Osteocyte (in vitro differentiated cells): ENCODE results near the gene RIT2. TPM values are rescaled to one million over a fixed set of nuclear protein-coding genes. Genes with fewer than 3 reads are reported as not detected.

Experiments used
- DNase-seq: peaks from one replicate; pipeline ENCODE4 v3.0.0; 2021; ENCODE audit warnings: mixed read lengths; ENCODE audit not compliant: unreplicated experiment; ENCODE audit errors: extremely low spot score
- H3K27ac Mint-ChIP-seq: one replicate; pipeline ENCODE4 v1.8.0; 2021; ENCODE audit warnings: mild to moderate bottlenecking, mixed read lengths; ENCODE audit not compliant: unreplicated experiment
- H3K27me3 Mint-ChIP-seq: one replicate; pipeline ENCODE4 v1.8.0; 2021; ENCODE audit warnings: mixed read lengths; ENCODE audit not compliant: unreplicated experiment
- H3K36me3 Mint-ChIP-seq: one replicate; pipeline ENCODE4 v1.8.0; 2021; ENCODE audit warnings: mixed read lengths; ENCODE audit not compliant: unreplicated experiment
- H3K4me1 Mint-ChIP-seq: one replicate; pipeline ENCODE4 v1.8.0; 2021; ENCODE audit warnings: mixed read lengths; ENCODE audit not compliant: unreplicated experiment
- H3K4me3 Mint-ChIP-seq: one replicate; pipeline ENCODE4 v1.8.0; 2021; ENCODE audit warnings: mild to moderate bottlenecking, moderate library complexity, mixed read lengths; ENCODE audit not compliant: unreplicated experiment
- H3K9me3 Mint-ChIP-seq: one replicate; pipeline ENCODE4 v1.8.0; 2021; ENCODE audit warnings: mixed read lengths; ENCODE audit not compliant: unreplicated experiment
- total RNA-seq: library from RNA; stranded (reverse); gene quantifications from 2 replicates; pipeline ENCODE4 v1.2.1, GENCODE V29; 2021
- TF ChIP-seq, protein P1 (sequence below): fragments of 200-600 bp; sonication (generic); IDR thresholded peaks from 2 replicates; pipeline ENCODE4 v1.5.0; 2021; ENCODE audit warnings: antibody characterized with exemption, mild to moderate bottlenecking, moderate library complexity

The RIT2 gene
- total RNA-seq, 1 donor from 2014 or later = not detected

DNA sequence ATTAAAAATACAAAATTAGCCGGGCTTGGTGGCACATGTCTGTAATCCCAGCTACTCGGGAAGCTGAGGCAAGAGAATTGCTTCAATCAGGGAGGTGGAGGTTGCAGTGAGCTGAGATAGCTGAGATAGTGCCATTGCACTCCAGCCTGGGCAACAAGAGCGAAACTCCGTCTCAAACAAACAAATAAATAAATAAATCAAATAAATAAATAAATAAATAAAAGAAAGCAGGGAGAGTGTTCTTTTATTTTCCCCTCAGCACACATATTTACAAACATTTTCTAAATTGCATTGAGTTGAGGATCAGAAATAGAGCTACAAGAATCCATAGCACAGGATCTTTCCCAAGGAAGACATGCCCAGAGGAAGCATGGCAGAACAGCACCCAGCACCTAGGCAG lies 71.9 kb downstream of the RIT2 start:
- no peak for DNase-seq
- H3K4me3 Mint-ChIP-seq = no peak overlapping the region
- TF ChIP-seq, protein P1, sequence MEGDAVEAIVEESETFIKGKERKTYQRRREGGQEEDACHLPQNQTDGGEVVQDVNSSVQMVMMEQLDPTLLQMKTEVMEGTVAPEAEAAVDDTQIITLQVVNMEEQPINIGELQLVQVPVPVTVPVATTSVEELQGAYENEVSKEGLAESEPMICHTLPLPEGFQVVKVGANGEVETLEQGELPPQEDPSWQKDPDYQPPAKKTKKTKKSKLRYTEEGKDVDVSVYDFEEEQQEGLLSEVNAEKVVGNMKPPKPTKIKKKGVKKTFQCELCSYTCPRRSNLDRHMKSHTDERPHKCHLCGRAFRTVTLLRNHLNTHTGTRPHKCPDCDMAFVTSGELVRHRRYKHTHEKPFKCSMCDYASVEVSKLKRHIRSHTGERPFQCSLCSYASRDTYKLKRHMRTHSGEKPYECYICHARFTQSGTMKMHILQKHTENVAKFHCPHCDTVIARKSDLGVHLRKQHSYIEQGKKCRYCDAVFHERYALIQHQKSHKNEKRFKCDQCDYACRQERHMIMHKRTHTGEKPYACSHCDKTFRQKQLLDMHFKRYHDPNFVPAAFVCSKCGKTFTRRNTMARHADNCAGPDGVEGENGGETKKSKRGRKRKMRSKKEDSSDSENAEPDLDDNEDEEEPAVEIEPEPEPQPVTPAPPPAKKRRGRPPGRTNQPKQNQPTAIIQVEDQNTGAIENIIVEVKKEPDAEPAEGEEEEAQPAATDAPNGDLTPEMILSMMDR = no peak
- no peaks in the 10 kb centered on the region for H3K4me1 Mint-ChIP-seq
- H3K9me3 Mint-ChIP-seq = no peaks in the 10 kb centered on the region
- H3K27me3 Mint-ChIP-seq = peaks cover 14% of the 10 kb centered on the region
- H3K36me3 Mint-ChIP-seq = no peaks in the 10 kb centered on the region
- no peak overlapping the region for H3K27ac Mint-ChIP-seq

DNA sequence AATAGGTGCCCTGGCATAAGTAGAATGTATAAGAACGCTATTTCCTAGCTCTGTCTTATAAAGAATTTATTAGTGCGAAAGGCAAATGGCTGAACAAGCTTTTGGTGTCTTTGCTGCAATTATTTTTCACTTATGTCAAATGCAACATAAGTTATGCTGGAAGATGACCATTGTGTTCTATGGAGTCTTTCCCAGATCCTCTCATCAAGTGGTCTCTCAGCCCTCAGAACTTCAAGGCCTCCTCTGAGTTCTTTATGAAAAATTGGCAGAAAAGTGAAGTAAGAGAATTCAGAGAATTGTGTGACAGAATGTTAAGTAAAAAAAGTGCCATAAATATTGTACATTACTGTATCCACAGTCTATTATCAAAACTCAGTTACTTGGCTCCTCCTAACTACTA lies 75.2 kb downstream of the RIT2 start:
- DNase-seq = no peak
- TF ChIP-seq, protein P1 = no peak
- H3K4me3 Mint-ChIP-seq = no peak overlapping the region
- H3K27me3 Mint-ChIP-seq = peaks cover 10% of the 10 kb centered on the region
- H3K27ac Mint-ChIP-seq = no peak overlapping the region
- no peaks in the 10 kb centered on the region for H3K36me3 Mint-ChIP-seq
- H3K4me1 Mint-ChIP-seq = no peaks in the 10 kb centered on the region
- H3K9me3 Mint-ChIP-seq = no peaks in the 10 kb centered on the region

DNA sequence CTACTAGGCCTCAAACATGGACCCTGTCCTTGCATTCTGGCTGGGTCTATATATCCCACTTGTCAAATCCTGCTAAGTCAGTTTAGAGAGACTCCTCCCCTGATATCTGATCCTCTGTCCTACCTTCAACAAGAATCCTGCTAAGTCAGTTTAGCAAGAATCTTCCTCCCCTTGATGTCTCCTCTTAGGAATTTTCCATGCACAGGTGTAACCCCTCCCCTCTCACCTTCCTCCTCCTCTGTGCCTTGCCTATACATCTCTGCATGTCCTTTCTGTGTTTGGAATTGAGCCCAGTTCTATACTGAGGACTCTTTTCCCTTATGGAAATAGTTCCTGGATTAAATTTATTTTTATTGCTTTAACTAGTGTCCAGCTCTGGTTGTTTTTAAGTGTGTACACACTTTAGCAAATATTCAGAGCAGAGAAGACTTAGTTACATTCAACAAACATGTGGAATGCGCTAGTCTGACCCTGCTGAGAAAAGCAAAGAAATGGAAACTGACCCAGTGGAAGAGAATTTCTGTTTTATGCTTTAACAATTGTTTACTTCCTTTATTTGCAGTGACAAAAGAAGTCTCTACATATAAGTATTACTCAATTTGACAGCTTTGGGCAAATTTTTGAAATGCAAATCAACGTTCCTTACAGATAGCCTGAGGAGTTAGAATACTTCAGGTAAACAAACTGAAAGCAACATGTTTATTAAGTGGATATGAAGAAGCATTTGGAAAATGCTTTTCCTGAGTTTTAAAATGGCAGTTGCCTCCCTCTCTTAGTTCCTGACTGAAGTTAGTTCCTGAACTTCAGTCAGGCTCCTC lies 80.6 kb downstream of the RIT2 start:
- Mint-ChIP-seq H3K36me3 (no peaks in the 10 kb centered on the region), H3K9me3 (no peaks in the 10 kb centered on the region), H3K4me1 (no peaks in the 10 kb centered on the region), H3K27ac (no peak overlapping the region), H3K4me3 (no peak overlapping the region), H3K27me3 (no peaks in the 10 kb centered on the region)
- no peak for DNase-seq
- TF ChIP-seq, protein P1 = no peak

DNA sequence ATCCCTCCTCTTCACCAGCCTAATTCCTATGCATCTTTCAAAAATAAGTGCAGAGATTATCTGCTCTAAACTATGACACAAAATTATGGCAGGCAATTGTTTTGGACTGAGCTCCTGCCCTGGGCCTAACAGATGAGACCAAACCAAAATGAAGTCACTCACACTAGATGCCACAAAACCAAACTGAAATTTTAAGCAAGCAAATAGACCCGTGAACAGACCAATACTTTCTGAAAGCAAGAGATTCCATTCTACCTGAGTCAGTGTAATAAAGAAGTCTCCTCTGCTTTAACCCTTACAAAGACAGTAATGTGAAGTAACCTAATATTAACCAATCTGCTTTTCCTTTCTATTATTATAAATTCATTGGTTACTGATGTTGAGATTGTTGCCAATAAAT lies 84.3 kb downstream of the RIT2 start:
- no peaks in the 10 kb centered on the region for H3K27me3 Mint-ChIP-seq
- TF ChIP-seq, protein P1 = no peak
- H3K4me3 Mint-ChIP-seq = no peak overlapping the region
- no peaks in the 10 kb centered on the region for H3K36me3 Mint-ChIP-seq
- no peak for DNase-seq
- H3K27ac Mint-ChIP-seq = no peak overlapping the region
- H3K9me3 Mint-ChIP-seq = no peaks in the 10 kb centered on the region
- no peaks in the 10 kb centered on the region for H3K4me1 Mint-ChIP-seq

DNA sequence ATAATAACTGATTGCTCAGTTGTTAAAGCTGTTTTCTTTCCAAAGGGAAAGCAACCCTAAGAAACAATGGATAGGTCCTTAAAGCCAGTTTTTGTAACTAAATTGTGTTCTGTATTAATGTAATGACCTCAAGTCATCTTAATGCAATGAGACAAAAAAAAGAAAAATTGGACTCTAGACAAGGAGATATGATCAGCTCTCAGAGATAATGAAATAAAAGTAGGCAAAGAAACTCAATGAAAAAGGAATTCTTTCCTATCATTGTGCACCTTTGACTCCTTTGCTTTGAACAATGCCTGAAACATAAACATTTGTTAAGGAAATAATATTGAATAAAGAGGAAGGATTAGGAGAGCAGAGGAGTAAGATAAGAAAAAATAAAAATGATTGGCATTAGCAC lies 86.1 kb downstream of the RIT2 start:
- Mint-ChIP-seq H3K9me3 (no peaks in the 10 kb centered on the region), H3K27me3 (no peaks in the 10 kb centered on the region), H3K4me3 (no peak overlapping the region), H3K36me3 (no peaks in the 10 kb centered on the region), H3K27ac (no peak overlapping the region), H3K4me1 (no peaks in the 10 kb centered on the region)
- TF ChIP-seq, protein P1 = no peak
- no peak for DNase-seq
